Peyer's patch (tissue), 4 donors: ENCODE results near the gene FABP7. TPM values are rescaled to one million over a fixed set of nuclear protein-coding genes. Genes with fewer than 3 reads are reported as not detected.

ENCODE experiments used
- DNase-seq, 3 donors: peaks; one replicate each; pipeline ENCODE4 v3.0.0-alpha.2; 2017 to 2019
- H3K27ac ChIP-seq, 4 donors: fragments of 200-600 bp; sonication (generic); one replicate each; pipeline ENCODE4 v1.5.1; 2016 to 2019
- H3K27me3 ChIP-seq, 2 donors: fragments of 200-600 bp; sonication (generic); one replicate each; pipeline ENCODE4 v1.5.1; 2019
- H3K36me3 ChIP-seq, 3 donors: fragments of 200-600 bp; sonication (generic); one replicate each; pipeline ENCODE4 v1.5.1; 2016 to 2019
- H3K4me1 ChIP-seq, 4 donors: fragments of 200-600 bp; sonication (generic); one replicate each; pipeline ENCODE4 v1.5.1; 2016 to 2019
- H3K4me3 ChIP-seq, 4 donors: fragments of 200-600 bp; sonication (generic); 1 replicate in 3 of 4; 2 replicates in 1 of 4; pipeline ENCODE4 v1.5.1; 2016 to 2019; ENCODE audit warnings: mild to moderate bottlenecking in 1 of 4
- H3K9me3 ChIP-seq, 4 donors: fragments of 200-600 bp; sonication (generic); one replicate each; pipeline ENCODE4 v1.5.1; 2016 to 2019; ENCODE audit warnings: mild to moderate bottlenecking in 1 of 4
- CTCF ChIP-seq, 6 experiments: fragments of 450-650 bp in 4 of 6; fragments of 200-600 bp in 2 of 6; sonication (generic) in 1 of 6; IDR thresholded peaks; one replicate each; pipeline ENCODE4 v1.5.1; 2017 to 2019; ENCODE audit warnings: antibody characterized with exemption in 6 of 6, mild to moderate bottlenecking in 3 of 6, moderate library complexity in 1 of 6
- POLR2A ChIP-seq, 2 donors: fragments of 450-650 bp; IDR thresholded peaks; one replicate each; pipeline ENCODE4 v1.5.1; 2017; ENCODE audit warnings: antibody characterized with exemption in 2 of 2, mild to moderate bottlenecking in 2 of 2, moderate library complexity in 2 of 2
- total RNA-seq, 4 donors: library from RNA; depleted of rRNA; stranded (reverse); fragments of >200 nt; gene quantifications; one replicate each; pipeline ENCODE4 v1.1.0, GENCODE V29; 2016

The FABP7 gene
- total RNA-seq, 4 donors from 2014 or later, result not detected

GRCh38 chr6:122790028-122790422 is 10.5 kb downstream of the FABP7 start:
- Histone ChIP-seq H3K4me3 (peak overlapping the region; percentile 44 to 87 (median 76)), H3K36me3 (no peaks in the 10 kb centered on the region), H3K27ac (peak overlapping the region; percentile 71 to 99 (median 94)), H3K4me1 (peaks cover 0 to 19% (median 0%) of the 10 kb centered on the region in 4 donors), H3K27me3 (no peaks in the 10 kb centered on the region), H3K9me3 (no peaks in the 10 kb centered on the region)
- DNase-seq, result no peak
- TF ChIP-seq POLR2A (IDR thresholded peaks at IDR 0.05), result no peak
- no peak for TF ChIP-seq CTCF (IDR thresholded peaks at IDR 0.05)

- DNase-seq, result no peak
- no peaks in the 10 kb centered on the region for H3K27me3 ChIP-seq
- H3K4me3 ChIP-seq, result peak overlapping the region; percentile 44 to 87 (median 76)
- TF ChIP-seq CTCF (IDR thresholded peaks at IDR 0.05) (peak in 3 of 6 experiments; percentile 29 to 38 (median 37)), POLR2A (IDR thresholded peaks at IDR 0.05) (no peak)
- peak overlapping the region; percentile 71 to 99 (median 94) for H3K27ac ChIP-seq
- H3K4me1 ChIP-seq, result peaks cover 0 to 19% (median 0%) of the 10 kb centered on the region in 4 donors
- H3K36me3 ChIP-seq, result no peaks in the 10 kb centered on the region
- H3K9me3 ChIP-seq, result no peaks in the 10 kb centered on the region
Observed at GRCh38 chr6:122790423-122791309, 11.2 kb downstream of the FABP7 start.

GRCh38 chr6:122791310-122791679 is 11.8 kb downstream of the FABP7 start:
- Histone ChIP-seq H3K4me1 (peaks cover 0 to 19% (median 0%) of the 10 kb centered on the region in 4 donors), H3K4me3 (peak overlapping the region in 2 of 4 donors; percentile 71 to 87), H3K36me3 (no peaks in the 10 kb centered on the region), H3K27me3 (no peaks in the 10 kb centered on the region), H3K9me3 (no peaks in the 10 kb centered on the region), H3K27ac (peak overlapping the region; percentile 71 to 99 (median 94))
- TF ChIP-seq POLR2A (IDR thresholded peaks at IDR 0.05), result no peak
- TF ChIP-seq CTCF (IDR thresholded peaks at IDR 0.05), result no peak
- DNase-seq, result no peak

- peaks cover 0 to 30% (median 0%) of the 10 kb centered on the region in 4 donors for H3K4me1 ChIP-seq
- no peak for TF ChIP-seq CTCF (IDR thresholded peaks at IDR 0.05)
- TF ChIP-seq POLR2A (IDR thresholded peaks at IDR 0.05), result no peak
- peak overlapping the region in 3 of 4 donors; percentile 94 to 99 (median 94) for H3K27ac ChIP-seq
Observed at GRCh38 chr6:122792766-122793165, 13.2 kb downstream of the FABP7 start.

GRCh38 chr6:122797537-122797936 is 18.0 kb downstream of the FABP7 start:
- H3K27ac ChIP-seq, result peak overlapping the region in 3 of 4 donors; percentile 0 to 78 (median 76)
- DNase-seq, result no peak

More at GRCh38 chr6:122792766-122793165, 13.2 kb downstream of the FABP7 start:
- H3K36me3 ChIP-seq, result no peaks in the 10 kb centered on the region
- DNase-seq, result no peak
- no peaks in the 10 kb centered on the region for H3K9me3 ChIP-seq
- H3K4me3 ChIP-seq, result peak overlapping the region in 1 of 4 donors; percentile 87
- no peaks in the 10 kb centered on the region for H3K27me3 ChIP-seq

More at GRCh38 chr6:122797537-122797936, 18.0 kb downstream of the FABP7 start:
- Histone ChIP-seq H3K27me3 (no peaks in the 10 kb centered on the region), H3K36me3 (peaks cover 0 to 6% (median 0%) of the 10 kb centered on the region in 3 donors), H3K4me3 (no peak overlapping the region), H3K9me3 (no peaks in the 10 kb centered on the region), H3K4me1 (peaks cover 0 to 34% (median 0%) of the 10 kb centered on the region in 4 donors)
- no peak for TF ChIP-seq CTCF (IDR thresholded peaks at IDR 0.05)
- TF ChIP-seq POLR2A (IDR thresholded peaks at IDR 0.05), result no peak
